Neuronal stem cell (in vitro differentiated cells): ENCODE results near the gene ZNF525. TPM values are rescaled to one million over a fixed set of nuclear protein-coding genes. Genes with fewer than 3 reads are reported as not detected.

ENCODE experiments used
- small RNA-seq: library from polyadenylated mRNA; stranded (forward); fragments of <200 nt; extraction: miRNeasy Mini kit (QIAGEN cat#:217004); gene quantifications from one replicate; pipeline ENCODE3, GENCODE V24; 2013; ENCODE audit not compliant: insufficient read depth

The ZNF525 gene

Small RNA genes within 50 kb of the gene (small RNA-seq; reads per million reads assigned to genes)
- not detected for gene RPL39P36
